ENCODE data around the gene MKI67. TPM values are rescaled to one million over a fixed set of nuclear protein-coding genes. Genes with fewer than 3 reads are reported as not detected.

Gene MKI67
- total and polyA plus RNA-seq, 2 of the 4 experiments (the other 2 are of a cell fraction), result 13.5 to 36.4 TPM

GRCh38 chr10:128074589-128074988 lies 51.6 kb downstream of the MKI67 start:
- Histone ChIP-seq H2AFZ (replicated peaks; ENCODE audit: low read length, poor library complexity) (no peak overlapping the region), H4K8ac (ENCODE audit: low read depth in 2 of 2, low read length in 2 of 2) (no peak overlapping the region), H3K23ac (ENCODE audit: low read depth, low read length) (no peak overlapping the region), H4K5ac (ENCODE audit: low read depth, low read length) (no peak overlapping the region), H3K4ac (ENCODE audit: low read depth, low read length) (no peak overlapping the region), H3K18ac (ENCODE audit: low read depth, low read length) (no peak overlapping the region), H3K4me1 (ENCODE audit: control insufficient read depth, insufficient read depth, low read length) (no peaks in the 10 kb centered on the region), H4K20me1 (ENCODE audit: insufficient read depth, low read length) (no peaks in the 10 kb centered on the region), H2AK9ac (replicated peaks; ENCODE audit: low read depth, low read length, poor library complexity) (no peak overlapping the region), H3K79me1 (ENCODE audit: low read depth in 1 of 2, low read length in 2 of 2) (no peaks in the 10 kb centered on the region), H3K9ac (ENCODE audit: low read depth, low read length) (no peak overlapping the region), H3K9me3 (ENCODE audit: control insufficient read depth, insufficient read depth, low read length) (no peaks in the 10 kb centered on the region), H2AK5ac (ENCODE audit: low read depth, low read length) (no peak overlapping the region), H3K36me3 (ENCODE audit: control insufficient read depth, insufficient read depth, low read length) (no peaks in the 10 kb centered on the region), H3K4me2 (ENCODE audit: low read depth, low read length) (no peak overlapping the region), H3K27ac (ENCODE audit: insufficient read depth, low read length) (no peak overlapping the region), H3K4me3 (ENCODE audit: insufficient read depth, low read depth, low read length) (no peak overlapping the region), H2BK5ac (ENCODE audit: low read depth, low read length, poor library complexity, severe bottlenecking) (no peak overlapping the region), H3K56ac (ENCODE audit: extremely low read depth, insufficient read depth, low read length) (no peak overlapping the region), H3K27me3 (ENCODE audit: control insufficient read depth, insufficient read depth, low read length) (peaks cover 2% of the 10 kb centered on the region; the same call in 1 of the 2 replicates), H2BK120ac (ENCODE audit: low read depth, low read length) (no peak overlapping the region), H3K9me1 (ENCODE audit: insufficient read depth, low read length) (no peaks in the 10 kb centered on the region), H4K91ac (ENCODE audit: insufficient read depth, low read depth, low read length) (no peak overlapping the region), H2BK15ac (ENCODE audit: low read depth, low read length) (no peak overlapping the region), H3K14ac (replicated peaks; ENCODE audit: low read depth, low read length) (no peak overlapping the region), H2BK20ac (ENCODE audit: low read depth, low read length) (no peak overlapping the region)
- ATAC-seq (ENCODE audit: low read depth) (no peak), DNase-seq (no peak)
- in situ Hi-C loops (cut with MboI; ENCODE audit: low sequenced_read_pairs), result loop anchor here (5.0 kb wide), 1 partner anchor 78 kb away; no protein-coding TSS in a partner anchor
- WGBS, 2 experiments (ENCODE audit: extremely low coverage in 2 of 2, insufficient read length in 1 of 2), result 85% methylated on average over 2 of the region's 5 CpGs; no CpG with 5 or more reads in 1 of the 2 experiments
- dilution Hi-C loops (cut with HindIII; ENCODE audit: low sequenced_read_pairs, unreplicated experiment), result no loop called here
- ChIA-PET CTCF (interaction anchor here (0.9 kb wide), 1 partner anchor 74 kb away, joined by 3 read pairs; no protein-coding TSS in a partner anchor), POLR2A (ENCODE audit: unreplicated experiment) (no interaction called here)
- BruUV-seq (replicated peaks), result no TSS peak
- intact Hi-C loops (cut with micrococcal nuclease), result no loop called here
- TF ChIP-seq RFX5 (IDR thresholded peaks at IDR 0.05; ENCODE audit: low read depth, low read length) (no peak), CTCF (conservative IDR thresholded peaks at IDR 0.05; ENCODE audit: low read depth, low read length) (no peak), NFE2L2 (IDR thresholded peaks at IDR 0.05; ENCODE audit: low read depth, low read length) (no peak), POLR2A (IDR thresholded peaks at IDR 0.05; ENCODE audit: low read depth, low read length) (no peak), BHLHE40 (IDR thresholded peaks at IDR 0.05; ENCODE audit: low read depth, low read length) (no peak), CHD1 (IDR thresholded peaks at IDR 0.05; ENCODE audit: low read depth, low read length) (no peak), MXI1 (IDR thresholded peaks at IDR 0.05; ENCODE audit: borderline replicate concordance, low read depth, low read length) (no peak), RCOR1 (IDR thresholded peaks at IDR 0.05; ENCODE audit: insufficient replicate concordance, low read length) (no peak), CEBPB (IDR thresholded peaks at IDR 0.05; ENCODE audit: low read depth, low read length) (no peak), MAFK (IDR thresholded peaks at IDR 0.05; ENCODE audit: low read depth, low read length) (no peak), ELK1 (IDR thresholded peaks at IDR 0.05; ENCODE audit: borderline replicate concordance, low read depth, low read length) (no peak), MAZ (IDR thresholded peaks at IDR 0.05; ENCODE audit: borderline replicate concordance, low read depth, low read length) (no peak), SMC3 (IDR thresholded peaks at IDR 0.05; ENCODE audit: low read depth, low read length) (no peak), FOS (IDR thresholded peaks at IDR 0.05; ENCODE audit: low read depth, low read length) (no peak), USF2 (IDR thresholded peaks at IDR 0.05; ENCODE audit: low read depth, low read length) (no peak), RAD21 (IDR thresholded peaks at IDR 0.05; ENCODE audit: low read length) (no peak)
